Right cardiac atrium (tissue), 5 donors: ENCODE results near the gene PGAP1. TPM values are rescaled to one million over a fixed set of nuclear protein-coding genes. Genes with fewer than 3 reads are reported as not detected.
"Not testable (repeated sequence)": the region's sequence is repeated elsewhere in the genome, so short reads cannot be mapped to it uniquely, and the experiment has no call there.

Source experiments
- ATAC-seq, 2 donors: fragments of 200-7000 bp; cut with Tn5 transposase; one replicate each; pipeline versions ENCODE4 v1.8.0 to v1.9.1; 2020; ENCODE audit warnings: moderate library complexity in 2 of 2, mild to moderate bottlenecking in 1 of 2
- DNase-seq, 3 donors: peaks; one replicate each; pipeline ENCODE4 v3.0.0-alpha.2; 2020
- H3K27ac ChIP-seq: one replicate; pipeline ENCODE4 v1.5.1; 2013; ENCODE audit warnings: mild to moderate bottlenecking, low read length, control low read depth, moderate library complexity
- H3K27me3 ChIP-seq: one replicate; pipeline ENCODE4 v1.6.1; 2013; ENCODE audit not compliant: control insufficient read depth, insufficient read depth
- H3K4me1 ChIP-seq: one replicate; pipeline ENCODE4 v1.6.1; 2013; ENCODE audit warnings: low read length; ENCODE audit not compliant: control insufficient read depth, insufficient read depth
- H3K4me3 ChIP-seq: one replicate; pipeline ENCODE4 v1.5.1; 2013; ENCODE audit warnings: low read length, control low read depth
- H3K9me3 ChIP-seq: one replicate; pipeline ENCODE4 v1.6.1; 2013; ENCODE audit warnings: low read length; ENCODE audit not compliant: control insufficient read depth
- WGBS: extraction: QIAGEN DNeasy Blood & Tissue Kit; methylation state at CpG from one replicate; pipeline ENCODE4 v1.1.7; 2013; 5-methylcytosine and 5-hydroxymethylcytosine counted together
- intact Hi-C, 4 donors: fragments of 100-400 bp; cut with DNase I; formaldehyde crosslinking; loops; one replicate each; pipeline versions ENCODE4 v1.11.0 to v1.14.0; 2022 to 2023
- polyA plus RNA-seq: library from polyadenylated mRNA; stranded (reverse); fragments of 200-250 nt; gene quantifications from one replicate; pipeline ENCODE4 v1.2.3, GENCODE V29; 2013
- total RNA-seq, 4 donors: library from RNA; stranded (reverse); fragmentation: NEBNext Ultra II Directional; extraction: Animal tissue kit (Norgen Biotek cat#: 25700); gene quantifications; one replicate each; pipeline ENCODE4 v1.2.1, GENCODE V29; 2021
- donor health status: healthy with polysubstance abuse.
- donor health status: DM: no; HTN: yes; CAD: no.
- donor health status: DM: no; HTN: no; CAD: no.
- donor health status: DM: no; HTN: yes; CAD: no; lungs with severe emphysema.
- donor health status: DM: yes; HTN: yes; CAD: no.

PGAP1 gene
- total and polyA plus RNA-seq, 5 donors = 2.2 to 12.5 (median 10.6) TPM

GRCh38 chr2:196924051-196924450, 2.5 kb downstream of the PGAP1 start:
- Histone ChIP-seq H3K4me3 (no peak overlapping the region), H3K27me3 (no peaks in the 10 kb centered on the region), H3K9me3 (no peaks in the 10 kb centered on the region), H3K4me1 (no peaks in the 10 kb centered on the region), H3K27ac (no peak overlapping the region)
- DNase-seq (no peak), ATAC-seq (no peak)
- intact Hi-C loops = no loop called here

GRCh38 chr2:196918927-196919326, 7.6 kb downstream of the PGAP1 start:
- no peak overlapping the region for H3K27ac ChIP-seq
- no peaks in the 10 kb centered on the region for H3K9me3 ChIP-seq
- no peak for DNase-seq
- intact Hi-C loops = no loop called here
- no peak for ATAC-seq
- H3K27me3 ChIP-seq = no peaks in the 10 kb centered on the region
- H3K4me3 ChIP-seq = no peak overlapping the region
- no peaks in the 10 kb centered on the region for H3K4me1 ChIP-seq
- 71% methylated on average over 3 of the region's 3 CpGs for WGBS

DNA sequence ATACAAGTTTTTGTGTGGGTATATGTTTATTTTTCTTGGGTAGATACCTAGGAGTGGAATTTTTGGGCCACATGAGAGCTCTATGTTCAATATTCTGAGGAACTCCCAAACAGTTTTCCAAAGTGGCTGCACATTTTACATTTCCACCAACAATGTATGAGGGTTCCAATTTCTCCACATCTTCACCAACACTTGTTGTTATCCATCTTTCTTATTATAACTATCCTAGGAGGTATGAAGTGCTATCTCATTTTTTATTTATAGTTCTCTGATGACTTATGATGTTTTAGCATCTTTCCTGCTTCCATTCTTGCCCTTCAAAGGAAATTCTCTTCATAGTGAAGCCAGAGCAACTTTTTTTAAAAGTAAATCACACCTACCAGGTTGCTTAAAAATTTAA, 8.7 kb downstream of the PGAP1 start:
- Histone ChIP-seq H3K4me3 (no peak overlapping the region), H3K9me3 (no peaks in the 10 kb centered on the region), H3K4me1 (no peaks in the 10 kb centered on the region), H3K27ac (no peak overlapping the region), H3K27me3 (no peaks in the 10 kb centered on the region)
- intact Hi-C loops = no loop called here
- ATAC-seq = no peak
- no peak for DNase-seq

DNA sequence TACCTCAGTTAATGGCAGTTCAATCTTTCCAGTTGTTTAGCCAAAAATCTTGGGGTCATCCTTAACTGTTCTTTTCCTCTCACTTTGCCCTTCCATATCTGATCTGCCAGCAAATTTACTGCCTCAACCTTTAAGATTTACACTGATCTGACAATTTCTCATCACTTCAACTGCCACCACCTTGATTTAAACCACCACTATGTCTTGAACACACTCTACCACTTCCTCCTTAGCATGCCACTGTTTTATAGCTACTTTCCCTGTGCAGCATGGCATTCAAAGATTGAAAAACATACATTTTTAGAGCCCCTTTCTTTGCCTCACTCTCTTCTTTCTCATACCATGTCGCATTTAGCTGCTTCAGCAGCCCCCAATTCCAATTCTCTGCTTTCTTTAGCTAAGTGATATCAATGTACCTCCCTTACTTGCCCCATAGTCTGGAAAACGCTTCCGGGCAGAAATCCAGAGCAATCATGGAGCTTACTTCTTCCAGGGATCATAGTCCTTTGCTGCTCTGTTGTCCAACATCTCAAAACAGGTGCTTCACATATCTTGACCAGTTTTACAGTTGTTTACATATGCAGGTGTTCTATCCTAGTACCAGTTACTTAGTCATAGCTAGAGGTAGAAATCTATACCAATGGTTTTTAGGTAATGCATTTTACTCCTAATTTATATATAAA, 10.9 kb downstream of the PGAP1 start:
- Histone ChIP-seq H3K4me3 (no peak overlapping the region), H3K4me1 (no peaks in the 10 kb centered on the region), H3K27ac (no peak overlapping the region), H3K9me3 (no peaks in the 10 kb centered on the region), H3K27me3 (no peaks in the 10 kb centered on the region)
- ATAC-seq (no peak), DNase-seq (no peak)
- 94% methylated on average over 3 of the region's 3 CpGs for WGBS
- intact Hi-C loops = no loop called here

DNA sequence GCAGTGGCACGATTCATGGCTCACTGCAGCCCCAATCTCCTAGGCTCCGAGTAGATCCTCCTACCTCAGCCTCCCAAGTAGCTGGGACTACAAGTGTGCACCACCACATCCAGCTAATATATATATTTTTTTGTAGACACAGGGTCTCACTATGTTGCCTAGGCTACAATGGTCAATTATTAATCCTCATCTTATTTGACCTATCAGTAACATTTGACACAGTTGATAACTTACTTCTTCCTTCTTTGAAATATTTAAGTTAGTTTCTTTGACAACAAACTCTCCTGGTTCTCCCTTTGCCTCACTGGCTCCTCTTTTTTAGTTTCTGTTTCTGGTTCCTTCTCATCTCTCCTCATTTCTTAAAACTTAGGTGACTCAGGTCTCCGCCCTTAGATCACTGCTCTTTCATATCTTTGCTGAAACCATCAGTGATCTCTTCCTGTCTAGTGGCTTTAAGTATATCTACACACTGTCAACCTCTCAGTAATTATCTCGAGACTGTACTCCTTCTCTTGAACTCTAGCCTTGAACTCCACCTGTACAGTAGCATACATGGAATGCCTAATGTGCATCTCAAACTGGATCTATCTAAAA, 11.5 kb downstream of the PGAP1 start:
- H3K27me3 ChIP-seq = no peaks in the 10 kb centered on the region
- intact Hi-C loops = no loop called here
- H3K27ac ChIP-seq = no peak overlapping the region
- H3K9me3 ChIP-seq = no peaks in the 10 kb centered on the region
- ATAC-seq (no peak), DNase-seq (no peak)
- 92% methylated on average over 4 of the region's 4 CpGs for WGBS
- H3K4me1 ChIP-seq = no peaks in the 10 kb centered on the region
- no peak overlapping the region for H3K4me3 ChIP-seq

- Histone ChIP-seq H3K9me3 (no peaks in the 10 kb centered on the region), H3K4me1 (no peaks in the 10 kb centered on the region), H3K4me3 (no peak overlapping the region), H3K27ac (no peak overlapping the region), H3K27me3 (no peaks in the 10 kb centered on the region)
- WGBS = 95% methylated on average over 1 of the region's 1 CpG
- ATAC-seq (no peak), DNase-seq (no peak)
- intact Hi-C loops = no loop called here
Measured at GRCh38 chr2:196913691-196914090, 12.8 kb downstream of the PGAP1 start.

DNA sequence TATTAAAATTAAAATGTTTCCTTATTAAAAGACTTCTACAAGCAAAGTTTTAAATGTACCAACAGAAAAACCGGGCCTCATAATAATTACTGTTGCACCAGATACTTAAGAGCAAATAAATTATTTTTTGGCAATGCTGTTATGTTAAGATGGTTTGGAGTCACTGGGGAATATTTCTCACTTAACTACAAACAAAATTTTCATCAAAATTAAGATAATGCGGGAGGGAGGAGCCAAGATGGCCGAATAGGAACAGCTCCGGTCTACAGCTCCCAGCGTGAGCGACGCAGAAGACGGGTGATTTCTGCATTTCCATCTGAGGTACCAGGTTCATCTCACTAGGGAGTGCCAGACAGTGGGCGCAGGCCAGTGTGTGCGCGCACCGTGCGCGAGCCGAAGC, 21.1 kb downstream of the PGAP1 start:
- H3K27me3 ChIP-seq, ATAC-seq, H3K4me1 ChIP-seq, H3K4me3 ChIP-seq, DNase-seq, intact Hi-C loops, H3K27ac ChIP-seq, H3K9me3 ChIP-seq: not testable (repeated sequence)
- 89% methylated on average over 8 of the region's 15 CpGs for WGBS

DNA sequence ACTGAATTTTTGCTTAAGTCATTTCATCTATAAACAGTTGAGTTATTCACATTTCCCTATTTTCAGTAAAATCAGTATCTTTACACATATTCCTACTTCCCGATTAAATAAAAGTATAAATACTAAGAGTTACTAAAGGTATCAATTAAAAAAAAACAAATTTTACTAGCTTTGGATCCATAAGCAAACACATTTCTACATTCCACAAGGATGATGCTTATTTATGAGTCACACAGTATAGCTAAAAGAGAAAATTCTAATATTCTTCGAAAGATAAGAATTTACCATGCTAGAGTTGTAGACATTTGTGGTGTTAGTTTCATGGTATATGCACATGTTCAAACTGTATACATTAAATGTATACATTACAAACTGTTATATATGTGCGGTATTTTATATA, 23.7 kb downstream of the PGAP1 start:
- Histone ChIP-seq H3K4me1 (no peaks in the 10 kb centered on the region), H3K4me3 (no peak overlapping the region), H3K27ac (no peak overlapping the region), H3K27me3 (no peaks in the 10 kb centered on the region), H3K9me3 (no peaks in the 10 kb centered on the region)
- 95% methylated on average over 3 of the region's 3 CpGs for WGBS
- ATAC-seq (no peak), DNase-seq (no peak)
- intact Hi-C loops = no loop called here

DNA sequence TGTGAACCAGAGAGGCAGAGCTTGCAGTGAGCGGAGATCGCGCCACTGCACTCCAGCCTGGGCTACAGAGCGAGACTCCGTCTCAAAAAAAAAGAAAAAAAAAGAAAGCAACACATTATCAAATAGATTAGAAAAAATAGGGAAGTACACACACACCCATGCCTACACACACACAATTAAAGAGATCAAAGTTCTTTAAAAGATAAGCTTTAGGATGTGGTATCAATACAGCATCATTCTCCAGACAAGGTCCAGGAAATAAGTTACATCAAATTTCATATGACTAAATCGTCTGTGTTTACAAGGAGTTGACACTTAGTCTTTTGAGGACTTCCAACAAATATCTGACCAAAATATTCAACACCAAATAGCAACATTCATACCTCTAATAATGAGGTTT, 25.7 kb downstream of the PGAP1 start:
- intact Hi-C loops = no loop called here
- DNase-seq (no peak), ATAC-seq (no peak)
- Histone ChIP-seq H3K4me1 (no peaks in the 10 kb centered on the region), H3K27ac (no peak overlapping the region), H3K9me3 (no peaks in the 10 kb centered on the region), H3K27me3 (no peaks in the 10 kb centered on the region), H3K4me3 (no peak overlapping the region)
- WGBS = 94% methylated on average over 6 of the region's 6 CpGs

DNA sequence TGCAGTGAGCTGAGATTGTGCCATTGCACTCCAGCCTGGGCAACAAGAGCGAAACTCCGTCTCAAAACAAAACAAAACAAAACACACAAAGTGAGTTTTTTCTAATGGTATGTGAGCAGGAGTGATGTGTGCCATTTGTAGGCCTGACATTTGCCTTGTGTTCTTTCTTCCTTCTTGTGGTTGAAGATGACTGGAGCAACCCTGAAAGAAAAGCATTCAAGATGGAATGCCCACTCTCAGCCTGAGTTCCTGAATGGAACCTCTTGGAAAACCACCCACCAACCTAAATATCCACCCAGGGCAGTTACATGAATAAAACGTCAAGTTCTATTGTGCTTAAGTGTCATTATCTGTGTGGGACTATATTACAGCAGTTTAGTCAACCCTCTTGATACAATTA, 26.5 kb downstream of the PGAP1 start:
- DNase-seq (no peak), ATAC-seq (no peak)
- H3K27ac ChIP-seq = no peak overlapping the region
- no peak overlapping the region for H3K4me3 ChIP-seq
- no peaks in the 10 kb centered on the region for H3K27me3 ChIP-seq
- intact Hi-C loops = no loop called here
- no peaks in the 10 kb centered on the region for H3K4me1 ChIP-seq
- WGBS = 87% methylated on average over 3 of the region's 3 CpGs
- no peaks in the 10 kb centered on the region for H3K9me3 ChIP-seq

GRCh38 chr2:196891136-196891535, 35.4 kb downstream of the PGAP1 start:
- H3K4me1 ChIP-seq = no peaks in the 10 kb centered on the region
- no peaks in the 10 kb centered on the region for H3K9me3 ChIP-seq
- intact Hi-C loops = no loop called here
- ATAC-seq (no peak), DNase-seq (no peak)
- no peak overlapping the region for H3K4me3 ChIP-seq
- WGBS = 72% methylated on average over 2 of the region's 2 CpGs
- no peaks in the 10 kb centered on the region for H3K27me3 ChIP-seq
- H3K27ac ChIP-seq = no peak overlapping the region

DNA sequence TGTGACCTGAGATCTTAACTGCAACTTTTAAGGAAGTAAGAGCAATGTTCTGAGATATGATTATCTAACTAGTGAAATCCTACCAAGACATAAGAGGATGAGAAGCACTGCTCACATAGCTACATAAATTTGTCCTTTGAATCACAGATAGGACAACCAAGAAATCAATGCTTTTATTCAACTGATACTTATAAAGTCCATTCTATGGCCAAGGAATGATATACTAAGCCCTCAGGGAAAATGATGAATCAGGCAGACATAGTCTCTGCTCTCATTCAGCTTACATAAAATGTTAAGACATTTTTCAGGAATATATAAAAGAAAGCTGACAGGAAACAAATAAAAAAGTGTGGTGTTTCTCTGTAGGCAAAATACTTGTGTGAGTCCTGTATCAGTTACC, 39.1 kb downstream of the PGAP1 start:
- Histone ChIP-seq H3K4me3 (no peak overlapping the region), H3K27ac (no peak overlapping the region), H3K27me3 (no peaks in the 10 kb centered on the region), H3K4me1 (no peaks in the 10 kb centered on the region), H3K9me3 (no peaks in the 10 kb centered on the region)
- intact Hi-C loops = no loop called here
- DNase-seq (no peak), ATAC-seq (no peak)
